Stimulated activated naive CD8-positive, alpha-beta T cell treated with anti-CD3 and anti-CD28 coated beads, Interleukin-15, Interleukin-2, amounts not matched to agents 100 U/mL and 50 U/mL, for 24 hours (primary cell): Measurements from ENCODE around the gene MAX.
A peak's percentile ranks its signal among the peaks of the same experiment; 100 is the strongest.
"Not testable (repeated sequence)": the region's sequence is repeated elsewhere in the genome, so short reads cannot be mapped to it uniquely, and the experiment has no call there.

ENCODE experiments used
- ATAC-seq: fragments of 150-1000 bp; cut with Tn5 transposase; one replicate; pipeline ENCODE4 v1.10.0; 2021
- DNase-seq: peaks from one replicate; pipeline ENCODE4 v3.0.0; 2021

The MAX gene

GRCh38 chr14:65104791-65105190 lies 2.5 kb upstream of the MAX start:
- DNase-seq (no peak), ATAC-seq (no peak)

DNA sequence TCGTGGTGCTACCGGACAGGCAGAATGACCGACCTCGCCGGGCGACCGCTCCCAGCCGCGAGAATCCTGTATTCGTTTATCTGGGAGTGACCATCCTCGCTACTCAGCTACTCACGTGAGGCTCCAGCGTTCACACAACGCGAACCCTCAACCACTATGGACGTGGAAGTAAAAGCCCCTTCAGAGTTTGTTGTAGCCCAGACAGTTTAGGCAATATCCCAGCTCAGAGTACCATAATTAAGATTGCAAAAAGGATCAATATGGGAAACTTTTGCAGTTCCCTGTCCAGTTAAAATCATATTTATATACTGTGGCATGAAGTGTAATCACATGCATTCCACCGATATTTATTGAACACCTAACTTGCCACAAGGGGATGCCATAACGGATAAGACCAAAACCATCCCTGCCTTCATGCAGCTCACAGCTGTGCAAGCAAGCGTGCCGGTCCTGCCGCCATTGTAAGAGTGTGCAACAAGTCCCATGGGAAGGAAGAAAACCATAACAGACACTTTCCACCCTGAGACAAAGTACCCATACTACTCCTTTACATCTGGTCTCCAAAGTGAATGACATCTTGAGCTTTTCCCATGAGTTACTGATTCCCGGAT lies 938 bp upstream of the MAX start:
- DNase-seq: no peak

GRCh38 chr14:65101631-65102440 lies 481 bp downstream of the MAX start:
- ATAC-seq: no peak
- DNase-seq: peak; percentile 46

More for the DNA sequence above, 938 bp upstream of the MAX start:
- no peak for ATAC-seq

DNA sequence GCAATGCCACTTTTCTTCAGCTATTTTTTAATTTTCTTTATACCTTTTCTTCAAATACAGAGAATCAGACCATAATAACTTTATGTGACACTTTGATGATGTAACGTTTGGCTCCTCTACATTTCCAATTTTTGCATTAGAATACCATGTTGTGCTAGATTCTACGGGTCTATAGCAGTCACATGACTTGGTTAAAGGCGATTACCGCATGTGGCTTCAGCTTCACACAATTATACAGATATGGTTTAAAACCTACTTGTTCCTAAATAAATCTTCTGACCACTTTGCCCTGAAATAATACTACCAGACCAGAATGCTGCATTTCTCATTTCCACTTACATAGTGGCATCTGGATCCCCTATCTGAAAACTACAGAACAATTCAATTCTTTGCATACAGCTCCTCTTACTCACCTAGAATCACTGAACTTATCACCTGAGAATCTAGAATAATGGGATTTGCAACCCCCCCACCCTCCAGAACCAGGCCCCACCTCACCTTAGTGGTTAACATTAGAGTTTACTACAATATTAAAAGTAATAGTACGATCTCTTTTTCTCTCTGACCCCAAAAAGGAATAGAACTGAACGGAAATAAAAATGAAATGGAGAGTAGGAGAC lies 1.3 kb downstream of the MAX start:
- no peak for ATAC-seq
- DNase-seq: no peak

GRCh38 chr14:65098586-65098985 lies 3.7 kb downstream of the MAX start:
- ATAC-seq: no peak
- DNase-seq: no peak

GRCh38 chr14:65096323-65097089 lies 5.8 kb downstream of the MAX start:
- no peak for DNase-seq
- peak; percentile 48 for ATAC-seq

- DNase-seq (no peak), ATAC-seq (no peak)
Observed at GRCh38 chr14:65095633-65096205, 6.6 kb downstream of the MAX start.

DNA sequence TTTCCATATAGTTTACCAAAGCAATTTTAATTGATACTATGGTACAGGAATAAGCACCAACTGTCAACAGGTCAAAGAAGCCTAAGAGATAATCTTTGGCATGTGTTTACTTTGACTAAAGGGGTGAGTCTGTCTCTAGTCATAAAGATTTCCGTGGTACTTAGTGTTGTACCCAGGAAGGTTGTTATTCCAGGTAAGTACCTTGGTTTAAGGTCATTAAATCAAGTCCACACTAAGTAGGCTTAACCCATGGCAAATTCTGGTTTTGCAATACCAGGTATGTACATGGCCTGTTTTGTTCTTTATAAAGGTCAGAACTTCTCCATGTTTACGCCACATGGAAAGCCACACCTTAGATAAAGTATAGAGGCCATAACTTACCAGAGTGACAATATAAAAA lies 10.0 kb downstream of the MAX start:
- no peak for ATAC-seq
- no peak for DNase-seq

DNA sequence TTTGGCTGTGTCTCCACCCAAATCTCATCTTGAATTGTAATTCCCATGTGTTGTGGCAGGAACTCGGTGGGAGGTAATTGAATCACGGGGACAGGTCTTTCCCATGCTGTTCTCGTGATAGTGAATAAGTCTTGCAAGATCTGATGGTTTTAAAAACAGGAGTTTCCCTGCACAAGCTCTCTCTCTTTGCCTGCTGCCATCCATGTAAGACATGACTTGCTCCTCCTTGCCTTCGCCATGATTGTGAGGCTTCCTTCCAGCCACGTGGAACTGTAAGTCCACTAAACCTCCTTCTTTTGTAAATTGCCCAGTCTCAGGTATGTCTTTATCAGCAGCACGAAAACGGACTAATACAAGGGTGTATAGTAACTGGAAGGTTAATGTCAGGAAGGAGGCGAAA lies 14.5 kb downstream of the MAX start:
- not testable (repeated sequence) for ATAC-seq, DNase-seq

- DNase-seq, ATAC-seq: not testable (repeated sequence)
Observed at GRCh38 chr14:65086686-65087085, 15.6 kb downstream of the MAX start.

DNA sequence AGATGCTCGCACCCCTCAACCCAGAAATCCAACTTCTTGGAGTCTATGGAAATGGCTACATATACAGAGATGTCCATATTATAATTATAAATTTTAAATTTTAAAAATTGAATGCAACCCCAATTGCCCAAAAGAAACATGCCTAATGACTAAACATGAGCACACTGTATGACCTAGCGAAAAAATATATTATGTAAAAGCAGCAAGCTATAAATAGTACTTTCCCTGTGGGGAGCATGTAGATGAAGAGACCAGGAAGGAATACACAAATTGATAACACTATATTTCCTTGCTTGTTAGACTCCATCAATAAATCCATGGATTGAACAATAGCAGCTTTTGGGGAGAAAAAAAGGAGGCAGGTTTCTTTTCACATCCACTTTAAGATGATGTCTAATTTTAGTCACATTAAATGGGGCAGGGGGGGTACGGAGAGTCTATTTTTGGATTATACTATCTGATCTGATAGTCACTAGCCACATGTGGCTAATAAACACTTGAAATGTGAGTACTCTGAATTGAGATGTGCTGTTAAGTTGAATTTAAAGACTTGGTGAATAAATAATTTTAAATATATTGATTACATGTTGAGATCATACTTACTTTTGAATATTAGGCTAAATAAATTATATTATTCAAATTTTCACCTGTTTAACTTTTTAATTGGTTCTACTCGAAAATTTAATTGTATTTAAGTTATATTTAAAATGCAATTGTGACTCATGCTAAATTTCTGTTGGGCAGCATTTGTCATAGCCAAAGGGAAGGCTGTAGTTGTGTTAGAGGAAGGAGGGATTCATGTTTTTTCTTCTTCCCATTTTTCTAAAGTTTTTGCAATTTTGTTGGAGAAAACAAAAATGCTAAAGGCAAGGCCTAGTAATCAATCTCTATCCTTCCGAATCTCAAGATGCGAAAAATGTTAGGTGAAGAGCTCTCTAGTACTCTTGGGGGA lies 17.5 kb downstream of the MAX start:
- ATAC-seq: no peak
- DNase-seq: no peak

GRCh38 chr14:65082930-65083329 lies 19.4 kb downstream of the MAX start:
- DNase-seq (no peak), ATAC-seq (no peak)

GRCh38 chr14:65080960-65081747 lies 21.2 kb downstream of the MAX start:
- no peak for DNase-seq

GRCh38 chr14:65079768-65080167 lies 22.5 kb downstream of the MAX start:
- no peak for DNase-seq
- peak; percentile 38 for ATAC-seq

More at GRCh38 chr14:65080960-65081747, 21.2 kb downstream of the MAX start:
- ATAC-seq: no peak

GRCh38 chr14:65079201-65079600 lies 23.1 kb downstream of the MAX start:
- no peak for DNase-seq
- no peak for ATAC-seq

DNA sequence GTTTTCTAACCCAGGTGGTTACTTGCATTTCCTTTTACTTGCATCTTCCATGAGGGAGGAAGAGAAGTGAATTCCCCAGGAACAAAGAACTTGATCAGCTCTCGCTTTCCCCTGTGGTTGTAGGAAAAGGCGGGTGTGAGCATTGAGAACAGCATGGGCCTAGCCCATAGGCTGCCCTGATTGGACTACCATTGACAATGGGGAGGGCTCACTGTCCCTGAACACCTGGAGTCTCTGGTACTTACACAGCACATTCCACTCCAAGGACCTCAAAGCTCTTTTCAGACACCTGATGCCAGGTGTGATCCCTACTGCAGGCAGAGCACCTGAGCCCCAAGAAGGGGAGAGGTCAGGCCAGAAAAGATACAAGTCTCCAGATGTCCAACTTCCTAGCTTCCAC lies 25.0 kb downstream of the MAX start:
- DNase-seq (no peak), ATAC-seq (no peak)

DNA sequence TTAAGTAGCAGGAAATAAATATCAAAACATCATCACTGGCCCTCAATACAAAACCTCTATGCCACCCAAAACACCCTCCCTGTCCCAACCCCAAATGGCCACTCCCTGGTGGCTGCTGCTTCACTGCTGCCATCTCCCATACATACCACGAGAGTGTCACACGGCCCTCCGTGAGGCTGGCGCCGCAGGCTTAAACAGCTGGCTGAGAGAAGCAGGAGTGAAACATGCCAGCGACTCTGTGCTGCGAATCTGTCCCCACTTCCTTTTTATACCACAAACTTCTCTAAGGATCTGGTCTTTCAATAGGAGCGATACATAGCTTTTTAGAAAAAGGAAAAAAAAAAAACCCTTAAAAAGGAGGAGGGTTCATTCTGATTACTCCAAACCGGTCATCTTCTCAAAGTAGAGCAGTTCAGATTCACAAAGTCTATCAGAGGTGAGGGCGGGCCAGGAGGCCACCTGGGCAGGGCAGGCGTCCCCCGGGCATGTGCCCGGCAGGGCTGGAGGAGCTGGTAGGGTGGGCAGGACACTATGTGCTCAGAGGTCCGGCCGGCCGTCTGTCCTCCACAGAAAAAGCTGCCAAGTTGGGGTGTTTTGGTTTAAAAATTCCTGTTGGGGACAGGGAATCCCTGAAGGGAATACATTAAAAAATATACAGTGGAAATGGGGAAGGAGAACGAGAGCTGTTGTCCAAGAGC lies 26.5 kb downstream of the MAX start:
- no peak for ATAC-seq
- DNase-seq: no peak

- no peak for ATAC-seq
- no peak for DNase-seq
Observed at GRCh38 chr14:65074449-65075150, 27.7 kb downstream of the MAX start.
